Suppressor macrophage treated with lipopolysaccharide for 4 hours (primary cell): Measurements from ENCODE around the gene SRSF1.
"Not testable (repeated sequence)": the region's sequence is repeated elsewhere in the genome, so short reads cannot be mapped to it uniquely, and the experiment has no call there.

Source experiments
- DNase-seq: peaks from one replicate; pipeline ENCODE4 v3.0.0-alpha.2; 2020

SRSF1 gene, protein sequence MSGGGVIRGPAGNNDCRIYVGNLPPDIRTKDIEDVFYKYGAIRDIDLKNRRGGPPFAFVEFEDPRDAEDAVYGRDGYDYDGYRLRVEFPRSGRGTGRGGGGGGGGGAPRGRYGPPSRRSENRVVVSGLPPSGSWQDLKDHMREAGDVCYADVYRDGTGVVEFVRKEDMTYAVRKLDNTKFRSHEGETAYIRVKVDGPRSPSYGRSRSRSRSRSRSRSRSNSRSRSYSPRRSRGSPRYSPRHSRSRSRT

GRCh38 chr17:58006924-58007780 is at the start of gene SRSF1:
Gene SRSF1, minus strand, starts transcription at chr17:58007246. Its CDS starts 109 bp downstream, at chr17:58007137.
- DNase-seq = peak; percentile 99

- DNase-seq = no peak
These were observed 49.4 kb upstream of the SRSF1 start for GRCh38 chr17:58056476-58056875.

DNA sequence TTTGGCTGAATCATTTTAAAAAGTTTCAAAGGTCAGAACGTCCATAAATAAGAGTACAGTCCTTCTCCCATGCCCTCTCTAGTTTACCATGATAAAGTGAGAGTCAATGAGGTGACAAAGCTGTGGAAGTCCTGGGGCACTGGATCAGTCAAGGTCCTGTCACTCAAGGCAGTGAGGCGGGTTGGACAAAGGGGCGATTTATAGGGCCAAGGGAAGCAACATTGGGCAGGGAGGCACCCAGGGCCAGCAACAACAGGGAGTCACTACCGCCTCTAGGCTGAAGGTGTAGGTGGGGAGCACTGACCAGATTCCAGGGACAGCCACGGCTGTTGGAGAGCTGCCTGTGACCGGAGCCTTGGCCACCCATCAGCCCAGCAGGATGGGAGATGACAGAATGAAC is 47.6 kb upstream of the SRSF1 start:
- DNase-seq = no peak

- DNase-seq = peak; percentile 31
These were observed 46.1 kb upstream of the SRSF1 start for GRCh38 chr17:58052945-58053715.

DNA sequence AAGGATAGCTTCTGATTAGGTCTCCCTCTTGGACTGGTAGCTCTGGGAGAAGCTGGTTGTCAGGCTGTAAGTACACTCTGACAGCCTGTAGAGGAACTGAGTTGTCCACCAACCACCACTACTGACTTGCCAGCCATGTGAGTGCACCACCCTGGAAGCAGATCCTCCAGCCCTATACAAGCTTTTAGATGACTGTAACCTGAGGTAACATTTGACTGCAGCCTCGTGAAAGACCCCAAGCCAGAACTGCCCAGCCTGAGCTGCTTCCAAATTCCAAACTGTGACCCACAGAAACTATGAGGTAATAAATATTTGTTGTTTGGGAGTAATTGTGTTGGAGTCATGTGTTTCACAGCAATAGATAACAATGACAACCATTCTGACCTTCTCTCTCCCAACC is 45.4 kb upstream of the SRSF1 start:
- DNase-seq = no peak

- DNase-seq = peak; percentile 12
These were observed 44.4 kb upstream of the SRSF1 start for GRCh38 chr17:58051468-58051867.

- no peak for DNase-seq
These were observed 43.9 kb upstream of the SRSF1 start for GRCh38 chr17:58050966-58051365.

DNA sequence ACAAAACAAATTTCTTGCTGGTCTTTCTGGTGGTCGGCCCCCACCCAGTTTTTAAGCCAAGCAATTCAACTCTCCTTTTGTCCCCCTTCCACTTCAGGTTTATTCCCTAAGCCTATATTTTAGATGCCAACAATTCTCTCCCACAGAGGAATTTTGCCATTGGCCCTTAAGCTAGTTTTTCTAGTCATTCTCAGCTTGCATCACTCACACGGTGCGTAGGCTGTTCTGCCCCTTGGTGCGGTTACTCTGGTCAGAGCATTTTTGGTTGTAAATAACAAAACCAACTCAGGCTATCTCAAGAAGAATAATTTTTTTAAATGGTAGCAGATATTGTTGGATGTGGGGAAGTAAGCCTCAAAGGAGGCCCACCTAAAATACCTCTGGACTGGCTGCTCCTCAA is 42.5 kb upstream of the SRSF1 start:
- no peak for DNase-seq

DNA sequence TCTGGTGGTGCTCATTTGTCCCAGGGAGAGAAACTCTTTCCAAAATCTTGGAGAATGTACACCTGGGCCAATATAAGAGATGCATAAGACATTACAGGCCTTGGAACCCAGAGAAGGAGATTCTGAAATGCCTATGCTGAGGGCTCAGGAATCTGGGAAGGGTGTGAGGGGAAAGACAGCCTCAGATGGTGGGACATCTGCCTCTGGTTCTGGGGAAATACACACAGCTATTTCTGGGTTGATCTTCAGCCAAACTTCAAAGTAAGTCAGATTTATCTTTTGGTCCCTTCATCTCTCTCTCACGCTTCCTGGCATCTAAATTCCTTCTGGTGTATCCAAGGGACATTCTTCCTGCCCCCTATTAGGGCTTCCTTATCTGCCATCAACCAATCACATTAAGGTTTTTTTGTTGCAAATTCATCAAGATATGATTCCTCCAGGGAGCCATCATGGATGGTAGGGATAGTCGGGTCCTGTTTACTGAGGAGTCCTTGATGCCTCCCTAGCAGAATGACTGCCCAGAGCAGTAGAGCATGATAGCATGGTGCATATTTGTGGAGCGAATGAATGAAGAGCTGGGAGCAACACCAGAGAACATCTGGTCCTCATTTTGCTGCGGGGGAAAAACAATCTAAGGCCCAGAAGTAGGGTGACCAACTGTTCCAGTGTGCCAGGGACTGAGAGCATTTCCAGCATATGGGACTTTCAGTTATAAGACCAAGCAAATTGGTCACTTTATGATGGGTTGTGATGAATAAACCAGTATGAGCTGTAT is 40.5 kb upstream of the SRSF1 start:
- no peak for DNase-seq

DNA sequence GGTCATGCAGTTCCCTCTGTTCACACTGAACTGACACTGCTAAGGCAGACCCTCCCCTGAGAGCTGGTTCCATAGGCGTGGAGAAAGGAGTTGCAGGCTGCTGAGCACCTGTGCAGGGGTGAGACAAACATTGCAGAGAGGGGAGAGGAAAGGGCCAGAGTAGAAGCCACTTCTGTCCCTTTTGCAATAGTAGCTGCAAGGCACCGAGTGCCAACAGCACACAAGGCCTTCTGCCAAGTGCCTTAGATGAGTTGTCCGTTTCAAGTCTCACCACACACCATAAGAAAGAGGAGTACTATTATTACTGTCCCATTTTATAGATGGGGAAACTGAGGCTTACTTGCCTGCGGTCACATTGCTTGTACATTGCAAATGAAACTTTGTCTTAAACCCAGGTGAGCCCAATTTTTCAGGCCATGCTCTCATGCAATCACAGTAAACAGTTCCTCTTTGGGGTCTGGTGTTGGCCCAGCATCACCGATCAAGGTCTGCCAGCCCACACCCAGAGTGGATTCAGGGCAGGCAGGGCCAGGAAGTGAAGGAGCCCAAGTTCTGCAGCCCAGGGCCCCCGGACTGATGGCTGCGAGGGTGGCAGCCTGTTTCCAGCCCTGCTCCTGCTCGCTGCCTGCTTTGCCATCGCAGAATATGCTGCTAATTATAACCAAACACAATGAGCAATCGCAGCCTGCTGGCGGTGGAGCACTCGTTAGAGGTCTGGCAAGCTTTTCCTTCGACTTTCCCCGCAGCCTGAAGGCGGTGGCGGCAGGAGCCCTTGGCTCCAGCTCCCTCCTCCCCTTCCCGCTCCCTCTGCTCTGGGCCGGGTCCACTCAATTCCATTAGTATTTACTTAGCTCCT is 39.4 kb upstream of the SRSF1 start:
- DNase-seq = no peak

DNA sequence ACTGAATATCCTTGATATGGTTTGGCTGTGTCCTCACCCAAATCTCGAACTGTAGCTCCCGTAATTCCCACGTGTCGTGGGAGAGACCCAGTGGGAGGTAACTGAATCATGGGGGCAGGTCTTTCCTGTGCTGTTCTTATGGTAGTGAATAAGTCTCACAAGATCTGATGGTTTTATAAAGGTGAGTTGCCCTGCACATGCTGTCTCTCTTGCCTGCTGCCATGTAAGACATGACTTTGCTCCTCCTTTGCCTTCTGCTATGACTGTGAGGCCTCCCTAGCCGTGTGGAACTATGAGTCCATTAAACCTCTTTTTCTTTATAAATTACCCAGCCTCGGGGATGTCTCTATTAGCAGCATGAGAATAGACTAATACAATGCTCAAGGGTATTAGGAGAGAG is 37.2 kb upstream of the SRSF1 start:
- not testable (repeated sequence) for DNase-seq

- no peak for DNase-seq
These were observed 36.5 kb upstream of the SRSF1 start for GRCh38 chr17:58043221-58044181.

DNA sequence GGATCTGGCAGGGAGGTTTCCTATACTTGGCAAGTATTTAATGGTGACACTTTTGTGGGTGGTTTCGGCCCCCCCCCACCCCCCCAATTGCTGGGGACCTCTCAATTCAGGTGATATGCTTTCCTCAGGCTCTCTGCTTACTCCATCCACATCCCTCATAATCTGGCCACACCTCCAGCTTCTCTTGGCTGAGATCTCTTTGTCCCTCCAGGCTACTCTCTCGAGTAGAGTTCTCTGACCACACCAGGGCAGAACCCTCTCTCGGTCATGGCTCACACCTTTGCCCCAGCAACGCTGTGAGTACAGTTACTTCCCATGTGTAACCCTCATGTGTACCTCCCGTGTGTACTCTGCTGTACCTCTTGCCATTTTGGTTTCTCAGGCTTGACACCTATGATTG is 34.1 kb upstream of the SRSF1 start:
- no peak for DNase-seq

DNA sequence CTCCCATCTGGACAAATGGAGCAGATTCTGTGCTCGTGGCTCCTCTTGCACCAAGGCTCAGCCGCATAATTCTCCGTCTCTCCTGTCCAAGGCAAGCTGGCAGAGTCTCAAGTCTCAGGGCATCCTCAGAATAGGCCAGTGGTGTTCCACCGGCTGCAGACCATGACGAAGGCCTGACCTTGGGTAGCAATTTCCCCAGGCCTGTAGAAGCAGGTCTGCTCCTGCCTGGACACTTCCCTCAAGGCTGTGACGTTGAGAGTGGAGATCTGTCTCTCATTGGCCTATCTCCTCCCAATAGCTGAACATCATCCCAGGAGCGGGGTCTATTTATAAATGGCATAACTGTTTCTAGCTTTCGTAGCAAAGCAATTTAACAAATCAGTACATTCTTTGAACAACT is 33.3 kb upstream of the SRSF1 start:
- no peak for DNase-seq

DNA sequence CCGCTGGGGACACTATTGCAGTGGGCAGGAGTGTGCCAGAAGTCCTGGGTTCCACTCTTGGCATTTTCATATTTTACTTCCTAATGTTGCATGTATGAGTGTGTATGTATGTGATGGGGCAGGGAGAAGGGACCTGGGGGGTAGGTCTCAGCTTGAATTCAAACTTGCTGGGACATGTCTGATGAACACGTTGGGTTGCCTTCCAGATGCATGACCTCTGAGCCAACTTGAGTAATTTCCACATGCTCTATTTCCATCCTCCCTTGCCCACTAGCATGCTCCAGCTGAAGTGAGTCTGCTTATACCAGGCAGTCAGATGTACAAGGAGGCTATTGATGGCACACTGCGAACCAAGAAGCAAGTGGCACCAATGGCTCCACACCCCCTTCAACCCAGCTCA is 32.9 kb upstream of the SRSF1 start:
- DNase-seq = no peak

- peak; percentile 10 for DNase-seq
These were observed 25.8 kb upstream of the SRSF1 start for GRCh38 chr17:58032691-58033415.

- no peak for DNase-seq
These were observed 21.5 kb upstream of the SRSF1 start for GRCh38 chr17:58028578-58028977.

- DNase-seq = no peak
These were observed 13.4 kb upstream of the SRSF1 start for GRCh38 chr17:58020401-58020800.

DNA sequence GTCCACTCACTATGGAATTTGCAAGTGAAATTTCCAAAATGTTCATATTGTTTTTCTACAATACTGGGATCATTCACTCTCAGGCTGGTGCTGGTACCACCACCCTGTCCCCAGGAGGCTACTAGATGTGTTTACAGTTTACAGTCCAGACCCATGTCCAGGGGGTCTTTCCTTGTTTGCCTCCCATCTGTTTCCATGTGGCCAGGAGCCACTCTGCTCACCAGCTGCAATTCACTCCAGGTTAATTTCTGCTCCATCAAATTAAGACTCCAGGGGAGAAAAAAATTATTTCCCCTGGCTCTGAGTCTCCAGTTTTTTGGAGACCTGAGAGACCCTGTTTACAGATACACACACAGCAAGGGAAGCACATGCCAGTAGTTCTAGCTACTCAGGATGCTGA is 12.5 kb upstream of the SRSF1 start:
- no peak for DNase-seq

GRCh38 chr17:58019039-58019438 is 12.0 kb upstream of the SRSF1 start:
- DNase-seq = no peak
